HG03025 (cell line): ENCODE data around the gene SNAI1.

Source experiments
- ATAC-seq: cut with Tn5 transposase; IDR thresholded peaks from one replicate; pipeline ENCODE4 v1.9.1; 2021; ENCODE audit warnings: mild to moderate bottlenecking, moderate library complexity; ENCODE audit not compliant: unreplicated experiment, low FRiP score

Gene SNAI1

DNA sequence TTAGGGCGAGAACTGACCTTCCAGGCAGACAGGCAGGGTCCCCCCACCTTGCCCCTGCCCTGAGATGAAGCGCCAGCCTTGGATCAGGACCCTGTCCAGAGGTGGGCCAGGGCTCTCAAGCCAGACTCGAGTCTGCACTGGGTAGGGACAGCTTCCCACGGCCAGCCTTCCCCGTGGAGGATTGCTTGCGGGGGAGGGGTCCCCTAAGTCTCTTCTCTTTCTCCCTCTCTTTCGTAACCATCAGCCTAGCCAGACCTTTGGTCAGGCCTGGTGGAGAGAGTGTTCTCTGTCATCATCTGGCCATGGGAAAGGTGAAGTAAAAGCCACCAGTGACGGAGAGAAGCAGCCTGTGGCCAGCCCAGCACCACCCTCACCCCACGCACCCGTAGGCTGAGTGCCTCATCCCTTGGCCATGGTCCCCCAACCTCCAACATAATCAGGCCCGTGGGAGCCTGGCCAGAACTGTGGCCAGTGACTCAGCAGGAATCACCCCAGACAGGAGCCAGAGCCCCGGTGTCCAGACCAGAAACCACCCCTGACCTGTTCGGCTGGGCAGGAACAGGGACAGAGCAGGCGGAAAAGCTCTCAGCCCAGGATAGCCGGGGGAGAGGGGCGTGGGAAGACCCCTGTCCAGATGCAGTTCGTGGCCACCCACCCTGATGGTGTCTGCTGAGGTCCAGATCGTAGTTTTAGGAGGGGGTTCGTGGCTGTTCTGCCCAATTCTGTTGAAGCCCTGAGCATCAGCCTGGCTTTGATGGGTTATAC is 47.1 kb downstream of the SNAI1 start:
- no peak for ATAC-seq

DNA sequence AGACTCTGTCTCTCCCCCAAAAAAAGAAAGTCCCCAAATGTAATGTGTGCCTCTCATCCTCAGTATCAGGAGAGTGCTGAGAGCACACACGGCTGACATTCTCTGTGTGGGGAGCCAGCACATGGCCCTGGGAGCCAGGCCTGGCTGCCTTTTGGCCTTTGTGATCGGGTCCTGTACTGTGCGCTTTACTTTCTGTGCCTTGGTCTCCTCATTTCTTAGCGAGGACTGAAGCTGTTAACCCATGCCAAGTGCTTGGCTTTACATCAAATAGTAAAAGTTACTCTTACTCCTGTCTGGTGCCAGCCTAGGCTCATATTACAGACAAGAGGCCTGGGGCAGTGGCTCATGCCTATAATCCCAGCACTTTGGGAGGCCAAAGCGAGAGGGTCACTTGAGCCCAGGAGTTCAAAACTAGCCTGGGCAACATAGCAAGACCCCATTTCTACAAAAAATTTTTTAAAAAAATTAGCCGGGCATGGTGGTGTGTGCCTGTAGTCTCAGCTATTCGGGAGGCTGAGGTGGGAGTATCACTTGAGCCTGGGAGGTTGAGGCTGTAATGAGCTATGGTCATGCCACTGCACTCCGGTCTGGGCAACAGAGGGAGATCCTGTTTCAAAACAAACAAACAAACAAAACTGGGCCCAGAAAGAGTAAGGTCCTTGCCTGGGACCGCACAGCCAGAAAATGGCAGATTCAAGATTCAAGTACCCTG is 50.3 kb downstream of the SNAI1 start:
- ATAC-seq: no peak

DNA sequence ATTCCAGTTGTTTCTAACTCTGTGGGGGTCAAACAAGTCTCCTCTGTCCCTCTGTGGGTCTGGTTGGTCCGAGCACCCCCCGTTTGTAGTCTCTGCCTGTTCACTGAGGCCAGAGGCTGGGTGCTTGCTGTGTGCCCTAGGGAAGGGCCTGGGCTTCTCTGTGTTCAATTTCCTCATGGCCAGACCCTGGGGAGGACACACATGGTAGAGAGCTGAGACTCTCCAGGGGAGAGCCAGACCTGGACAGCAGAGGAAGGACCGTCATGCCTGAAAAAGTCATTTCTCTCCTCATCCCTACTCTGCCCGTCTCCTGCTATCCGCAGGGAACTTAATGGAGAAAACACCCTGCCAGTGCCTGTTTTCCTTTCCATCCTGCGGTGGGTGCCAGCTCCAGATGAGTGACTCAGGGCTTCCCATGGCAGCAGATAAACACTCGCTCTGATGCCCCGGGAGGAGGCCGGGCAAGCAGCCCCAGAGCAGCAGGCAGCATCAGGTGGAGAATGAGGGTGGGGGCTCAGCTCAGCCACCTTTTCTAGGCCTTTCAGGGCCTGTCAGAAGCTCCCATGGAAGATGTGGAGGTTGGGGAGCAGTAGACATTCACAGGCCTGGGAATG is 51.9 kb downstream of the SNAI1 start:
- no peak for ATAC-seq

DNA sequence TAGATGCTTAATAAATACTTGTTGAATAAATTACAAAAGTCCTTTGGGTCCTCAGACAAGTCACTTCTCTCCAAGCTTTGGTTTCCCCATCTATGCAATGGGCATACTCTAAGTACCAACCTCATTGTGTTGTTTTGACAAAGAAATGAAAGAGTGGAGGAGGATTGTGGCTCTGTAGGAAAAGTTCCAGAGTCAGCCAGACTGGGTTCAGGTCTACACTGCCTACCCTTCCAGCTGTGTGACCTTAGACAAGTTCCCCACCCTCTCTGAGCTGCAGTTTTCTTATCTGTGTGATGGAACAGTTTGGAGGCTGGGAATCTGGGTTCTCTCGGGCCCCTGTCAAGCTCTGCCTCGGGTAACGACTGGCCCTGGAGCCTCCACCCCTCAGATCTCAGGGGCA is 53.9 kb downstream of the SNAI1 start:
- ATAC-seq: no peak

DNA sequence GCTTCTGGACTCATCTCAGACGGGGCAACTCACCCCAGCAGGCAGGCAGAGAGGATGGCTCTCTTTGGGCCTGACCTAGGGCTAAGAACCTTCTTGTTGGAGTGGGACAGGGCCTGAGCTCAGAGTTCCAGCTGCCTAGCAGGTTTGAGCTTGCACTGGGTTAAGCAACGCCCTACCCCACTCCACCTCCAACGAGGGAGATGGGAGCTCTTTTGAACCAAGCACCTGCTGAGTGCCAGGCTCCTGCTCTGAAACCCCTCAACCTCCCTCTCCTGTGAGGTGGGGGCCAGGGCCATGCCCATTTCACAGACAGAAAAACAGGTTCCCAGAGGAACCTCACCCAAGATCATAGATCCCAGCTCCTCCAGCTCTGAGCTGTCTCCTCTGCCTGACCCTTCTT is 54.3 kb downstream of the SNAI1 start:
- no peak for ATAC-seq

DNA sequence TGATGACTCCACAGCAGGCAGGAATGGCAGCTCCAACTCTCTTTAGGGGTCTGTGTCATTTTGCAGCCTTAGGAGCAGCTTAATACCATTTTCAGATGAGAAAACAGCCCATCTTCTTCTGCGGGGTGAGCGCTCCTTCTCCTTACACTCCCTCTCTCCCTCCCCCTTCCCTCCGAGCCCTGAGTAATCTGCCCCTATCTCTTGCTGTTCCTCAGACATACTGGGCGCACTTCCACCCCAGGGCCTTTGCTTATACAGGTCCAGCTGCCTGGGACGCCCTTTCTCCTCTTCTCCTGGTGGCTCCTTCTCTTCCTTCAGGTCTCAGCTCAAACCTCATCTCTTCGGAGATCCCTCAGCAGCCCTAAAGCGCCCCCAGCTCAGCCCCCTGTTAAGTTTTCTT is 54.8 kb downstream of the SNAI1 start:
- ATAC-seq: no peak

DNA sequence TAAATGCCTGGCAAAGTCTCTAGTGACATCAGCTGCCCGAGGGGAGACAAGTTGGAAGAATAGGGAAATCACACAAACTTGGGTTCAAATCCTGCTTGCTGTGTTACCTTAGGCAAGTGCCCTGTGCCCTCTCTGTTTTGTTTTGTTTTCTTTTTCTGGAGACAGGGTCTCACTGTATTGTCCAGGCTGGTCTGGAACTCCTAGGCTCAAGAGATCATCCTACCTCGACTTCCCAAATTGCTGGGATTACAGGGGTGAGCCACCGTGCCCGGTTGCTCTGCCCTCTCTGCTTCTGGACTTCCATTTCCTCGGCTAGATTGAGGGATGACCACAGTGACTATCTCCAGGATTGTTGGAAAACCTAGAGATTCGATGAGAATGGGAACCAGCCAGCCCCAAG is 55.4 kb downstream of the SNAI1 start:
- no peak for ATAC-seq
